ENCODE data around the gene EPHB1. TPM values are rescaled to one million over a fixed set of nuclear protein-coding genes. Genes with fewer than 3 reads are reported as not detected.

EPHB1 gene
- total RNA-seq, 1 donor from 2014 or later, result 1.3 TPM

DNA sequence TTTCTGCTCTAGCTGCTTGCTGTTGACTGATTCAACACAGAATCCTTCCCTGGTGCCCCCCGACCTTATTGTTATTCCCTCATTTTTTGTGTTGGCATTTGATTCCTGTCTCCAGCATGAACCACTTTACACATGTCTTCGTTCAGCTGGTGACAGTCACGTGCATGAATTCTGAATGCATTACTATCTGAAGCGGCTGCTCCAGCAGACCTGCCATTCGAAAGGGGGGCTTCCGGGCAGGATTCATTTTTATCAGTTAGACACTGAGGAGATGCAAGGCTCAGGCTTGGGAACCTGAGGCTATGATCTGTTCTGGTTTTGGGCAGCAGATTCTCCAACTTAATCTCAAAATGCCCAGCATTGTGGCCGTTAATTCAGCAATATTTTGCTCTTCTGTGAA lies 336.2 kb downstream of the EPHB1 start:
- TF ChIP-seq, protein P1, sequence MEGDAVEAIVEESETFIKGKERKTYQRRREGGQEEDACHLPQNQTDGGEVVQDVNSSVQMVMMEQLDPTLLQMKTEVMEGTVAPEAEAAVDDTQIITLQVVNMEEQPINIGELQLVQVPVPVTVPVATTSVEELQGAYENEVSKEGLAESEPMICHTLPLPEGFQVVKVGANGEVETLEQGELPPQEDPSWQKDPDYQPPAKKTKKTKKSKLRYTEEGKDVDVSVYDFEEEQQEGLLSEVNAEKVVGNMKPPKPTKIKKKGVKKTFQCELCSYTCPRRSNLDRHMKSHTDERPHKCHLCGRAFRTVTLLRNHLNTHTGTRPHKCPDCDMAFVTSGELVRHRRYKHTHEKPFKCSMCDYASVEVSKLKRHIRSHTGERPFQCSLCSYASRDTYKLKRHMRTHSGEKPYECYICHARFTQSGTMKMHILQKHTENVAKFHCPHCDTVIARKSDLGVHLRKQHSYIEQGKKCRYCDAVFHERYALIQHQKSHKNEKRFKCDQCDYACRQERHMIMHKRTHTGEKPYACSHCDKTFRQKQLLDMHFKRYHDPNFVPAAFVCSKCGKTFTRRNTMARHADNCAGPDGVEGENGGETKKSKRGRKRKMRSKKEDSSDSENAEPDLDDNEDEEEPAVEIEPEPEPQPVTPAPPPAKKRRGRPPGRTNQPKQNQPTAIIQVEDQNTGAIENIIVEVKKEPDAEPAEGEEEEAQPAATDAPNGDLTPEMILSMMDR (IDR thresholded peaks at IDR 0.05; ENCODE audit: unreplicated experiment), result no peak
- H3K4me3 Mint-ChIP-seq, result no peak overlapping the region
- H3K27ac Mint-ChIP-seq, result no peak overlapping the region
- H3K27me3 Mint-ChIP-seq (ENCODE audit: low read depth), result peaks cover 31% of the 10 kb centered on the region
- DNase-seq (ENCODE audit: low spot score in 2 of 2, unreplicated experiment in 2 of 2), result no peak
- H3K9me3 Mint-ChIP-seq, result no peaks in the 10 kb centered on the region
- no peaks in the 10 kb centered on the region for H3K36me3 Mint-ChIP-seq
- no peaks in the 10 kb centered on the region for H3K4me1 Mint-ChIP-seq

DNA sequence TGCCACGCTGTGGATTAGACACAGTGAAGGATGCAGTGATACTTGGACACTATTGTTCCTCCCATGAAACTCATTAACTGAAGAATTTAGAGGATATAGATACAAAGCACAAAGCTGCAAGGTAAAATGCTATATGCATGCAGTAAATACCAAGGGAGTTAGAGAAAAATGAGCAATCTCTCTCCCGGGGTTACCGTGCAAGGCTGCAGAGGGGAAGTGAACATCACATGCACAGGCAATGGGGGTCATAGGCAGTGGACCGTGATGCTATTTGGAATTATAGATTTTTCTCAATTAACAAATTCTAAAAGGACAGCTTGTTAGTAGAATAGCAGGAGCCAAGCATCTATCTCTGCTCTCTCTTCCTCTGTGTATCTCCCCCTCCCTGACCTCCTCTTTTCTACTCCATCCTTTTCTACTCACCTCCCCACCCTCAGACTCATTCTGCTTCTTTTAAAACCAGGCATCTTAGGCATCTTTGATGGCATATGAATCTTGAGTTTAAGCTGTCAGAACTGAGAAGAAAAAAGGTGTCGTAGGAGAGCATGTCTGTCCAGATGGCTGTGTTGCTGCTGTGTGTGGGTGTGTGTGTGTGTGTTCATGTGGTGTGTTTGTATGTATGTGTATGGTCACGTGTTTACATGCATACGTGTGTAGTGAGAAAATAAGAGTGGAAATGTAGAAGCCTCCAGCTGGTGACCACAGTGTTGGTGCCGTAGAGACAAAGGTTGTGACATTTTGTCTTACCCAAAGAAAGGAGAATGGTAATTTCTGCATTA lies 339.0 kb downstream of the EPHB1 start:
- Mint-ChIP-seq H3K4me1 (no peaks in the 10 kb centered on the region), H3K9me3 (no peaks in the 10 kb centered on the region), H3K4me3 (no peak overlapping the region), H3K27ac (no peak overlapping the region), H3K27me3 (ENCODE audit: low read depth) (peaks cover 36% of the 10 kb centered on the region), H3K36me3 (no peaks in the 10 kb centered on the region)
- DNase-seq (ENCODE audit: low spot score in 2 of 2, unreplicated experiment in 2 of 2), result no peak
- TF ChIP-seq, protein P1 (IDR thresholded peaks at IDR 0.05; ENCODE audit: unreplicated experiment), result no peak

DNA sequence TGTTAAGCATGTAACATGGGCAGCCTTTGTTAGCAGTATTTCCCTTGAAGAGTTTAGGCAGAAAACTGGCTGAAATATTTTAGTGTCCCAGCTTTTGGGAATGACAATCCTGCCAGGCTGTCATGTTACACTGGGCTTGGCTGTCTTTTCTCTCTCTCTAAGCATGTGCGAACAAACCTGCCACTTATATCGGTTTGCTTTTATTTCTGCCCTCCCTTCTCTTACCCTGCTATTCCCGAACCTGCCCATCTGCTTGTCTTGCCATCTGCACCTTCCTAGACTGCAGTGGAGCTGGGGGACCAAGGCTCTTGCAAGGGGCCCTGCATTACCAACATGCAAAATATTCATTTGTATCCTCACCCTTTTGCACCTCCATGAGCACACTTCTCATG lies 339.6 kb downstream of the EPHB1 start:
- no peaks in the 10 kb centered on the region for H3K4me1 Mint-ChIP-seq
- H3K4me3 Mint-ChIP-seq, result no peak overlapping the region
- no peak overlapping the region for H3K27ac Mint-ChIP-seq
- H3K36me3 Mint-ChIP-seq, result no peaks in the 10 kb centered on the region
- no peaks in the 10 kb centered on the region for H3K9me3 Mint-ChIP-seq
- DNase-seq (ENCODE audit: low spot score in 2 of 2, unreplicated experiment in 2 of 2), result no peak
- TF ChIP-seq, protein P1 (IDR thresholded peaks at IDR 0.05; ENCODE audit: unreplicated experiment), result no peak
- peaks cover 34% of the 10 kb centered on the region for H3K27me3 Mint-ChIP-seq (ENCODE audit: low read depth)

DNA sequence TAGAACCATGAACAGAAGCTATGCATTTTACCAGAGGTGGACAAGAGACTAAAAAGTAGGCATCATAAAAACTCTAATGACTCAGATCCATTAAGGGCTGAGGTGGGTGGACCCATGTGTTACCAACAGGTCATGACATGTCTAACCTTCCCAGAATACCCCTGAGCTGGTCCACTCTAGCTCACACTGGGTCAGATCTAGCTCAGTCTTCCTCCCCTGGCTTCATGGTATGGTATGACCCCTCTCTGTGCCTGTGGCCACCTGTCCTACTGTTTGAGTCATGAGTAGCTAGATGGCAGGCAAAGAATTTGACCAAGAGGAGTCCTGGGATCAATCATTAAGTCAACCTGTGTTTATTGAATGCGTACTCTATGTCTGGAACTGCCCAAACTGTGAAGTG lies 340.4 kb downstream of the EPHB1 start:
- Mint-ChIP-seq H3K36me3 (no peaks in the 10 kb centered on the region), H3K9me3 (no peaks in the 10 kb centered on the region), H3K4me3 (no peak overlapping the region), H3K4me1 (no peaks in the 10 kb centered on the region), H3K27ac (no peak overlapping the region), H3K27me3 (ENCODE audit: low read depth) (peaks cover 27% of the 10 kb centered on the region)
- TF ChIP-seq, protein P1 (IDR thresholded peaks at IDR 0.05; ENCODE audit: unreplicated experiment), result no peak
- DNase-seq (ENCODE audit: low spot score in 2 of 2, unreplicated experiment in 2 of 2), result no peak

DNA sequence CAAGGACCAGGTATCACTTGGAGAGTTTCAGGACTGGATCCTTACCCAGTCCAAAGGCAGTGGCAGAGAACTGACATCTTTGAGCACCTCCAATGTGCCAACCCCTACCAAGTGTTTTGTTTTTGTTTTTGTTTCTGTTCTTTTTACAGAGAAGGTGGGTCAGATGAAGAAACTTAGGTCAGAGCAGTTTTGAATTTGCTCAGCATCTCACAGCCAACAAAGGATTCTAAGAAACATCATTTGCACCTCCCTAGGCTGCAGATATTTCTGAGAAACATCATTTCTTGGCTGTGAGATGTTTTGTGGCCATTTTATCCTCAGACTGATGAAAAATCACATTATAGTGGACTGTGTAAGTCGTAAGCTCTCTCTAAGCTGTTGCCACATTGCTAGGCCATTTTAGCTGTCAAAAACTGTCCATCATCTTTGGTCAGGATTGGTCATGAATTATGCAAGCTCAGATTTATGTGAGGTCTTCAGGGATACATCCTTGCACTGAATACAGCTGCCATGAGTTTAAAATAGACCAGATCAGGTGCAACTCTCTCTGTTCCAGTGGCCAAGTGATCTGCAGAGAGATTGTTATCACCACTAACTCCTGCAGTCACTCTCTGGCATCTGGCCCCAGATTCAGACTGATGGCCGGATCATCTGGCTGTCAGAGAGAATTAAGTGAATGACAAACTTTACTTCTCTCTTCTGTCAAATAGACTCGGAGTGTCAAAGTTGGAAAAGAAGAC lies 341.5 kb downstream of the EPHB1 start:
- Mint-ChIP-seq H3K4me1 (no peaks in the 10 kb centered on the region), H3K27me3 (ENCODE audit: low read depth) (peaks cover 28% of the 10 kb centered on the region), H3K27ac (no peak overlapping the region), H3K36me3 (no peaks in the 10 kb centered on the region), H3K4me3 (no peak overlapping the region), H3K9me3 (no peaks in the 10 kb centered on the region)
- TF ChIP-seq, protein P1 (IDR thresholded peaks at IDR 0.05; ENCODE audit: unreplicated experiment), result no peak
- no peak for DNase-seq (ENCODE audit: low spot score in 2 of 2, unreplicated experiment in 2 of 2)
